WI38 (cell line): ENCODE results near the gene HNRNPA3.
"Not testable (repeated sequence)": the region's sequence is repeated elsewhere in the genome, so short reads cannot be mapped to it uniquely, and the experiment has no call there.

Source experiments
- H3K4me3 ChIP-seq: 2 replicates; pipeline ENCODE4 v1.5.1; 2011; ENCODE audit warnings: low read depth, mild to moderate bottlenecking, control low read depth, low read length
- CTCF ChIP-seq: IDR thresholded peaks from 2 replicates; pipeline ENCODE4 v1.5.1; 2012; ENCODE audit warnings: low read depth, mild to moderate bottlenecking, control low read depth, low read length

HNRNPA3 gene

DNA sequence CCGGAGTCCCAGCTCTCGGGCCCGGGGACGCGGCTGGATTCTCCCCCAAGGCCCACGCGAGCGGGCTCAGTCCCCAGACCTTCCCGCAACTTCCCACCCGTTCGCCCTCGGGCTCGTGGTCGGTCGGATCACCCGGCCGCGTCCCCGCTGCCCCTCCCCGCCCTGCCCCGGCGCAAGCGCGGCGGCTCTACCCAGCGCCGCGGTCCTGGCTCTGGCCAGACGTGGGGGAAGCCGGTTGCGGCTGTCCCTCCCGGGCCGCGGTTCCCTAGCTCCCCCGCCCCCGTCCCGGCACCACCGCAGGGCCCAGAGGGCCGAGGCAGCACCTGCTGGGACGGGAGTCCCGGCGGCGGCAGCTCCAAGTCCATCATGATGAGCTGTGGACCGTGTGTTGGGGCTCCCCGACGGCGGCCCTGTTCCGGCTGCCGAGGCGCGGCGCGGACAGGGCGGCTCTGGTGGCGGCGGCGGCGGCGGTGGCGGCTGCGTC is 51.7 kb downstream of the HNRNPA3 start:
- TF ChIP-seq CTCF = no peak
- H3K4me3 ChIP-seq = peak overlapping the region; percentile 89

- peak within 1 kb of the TSS; percentile 89 for H3K4me3 ChIP-seq
- TF ChIP-seq CTCF = peak; percentile 11; the same call in 1 of the 2 replicates
Measured at GRCh38 chr2:177264693-177265587, 52.3 kb downstream of the HNRNPA3 start, which contains the start of gene NFE2L2. Gene NFE2L2, minus strand, starts transcription at chr2:177264727. Its CDS starts 151 bp downstream, at chr2:177264576.

DNA sequence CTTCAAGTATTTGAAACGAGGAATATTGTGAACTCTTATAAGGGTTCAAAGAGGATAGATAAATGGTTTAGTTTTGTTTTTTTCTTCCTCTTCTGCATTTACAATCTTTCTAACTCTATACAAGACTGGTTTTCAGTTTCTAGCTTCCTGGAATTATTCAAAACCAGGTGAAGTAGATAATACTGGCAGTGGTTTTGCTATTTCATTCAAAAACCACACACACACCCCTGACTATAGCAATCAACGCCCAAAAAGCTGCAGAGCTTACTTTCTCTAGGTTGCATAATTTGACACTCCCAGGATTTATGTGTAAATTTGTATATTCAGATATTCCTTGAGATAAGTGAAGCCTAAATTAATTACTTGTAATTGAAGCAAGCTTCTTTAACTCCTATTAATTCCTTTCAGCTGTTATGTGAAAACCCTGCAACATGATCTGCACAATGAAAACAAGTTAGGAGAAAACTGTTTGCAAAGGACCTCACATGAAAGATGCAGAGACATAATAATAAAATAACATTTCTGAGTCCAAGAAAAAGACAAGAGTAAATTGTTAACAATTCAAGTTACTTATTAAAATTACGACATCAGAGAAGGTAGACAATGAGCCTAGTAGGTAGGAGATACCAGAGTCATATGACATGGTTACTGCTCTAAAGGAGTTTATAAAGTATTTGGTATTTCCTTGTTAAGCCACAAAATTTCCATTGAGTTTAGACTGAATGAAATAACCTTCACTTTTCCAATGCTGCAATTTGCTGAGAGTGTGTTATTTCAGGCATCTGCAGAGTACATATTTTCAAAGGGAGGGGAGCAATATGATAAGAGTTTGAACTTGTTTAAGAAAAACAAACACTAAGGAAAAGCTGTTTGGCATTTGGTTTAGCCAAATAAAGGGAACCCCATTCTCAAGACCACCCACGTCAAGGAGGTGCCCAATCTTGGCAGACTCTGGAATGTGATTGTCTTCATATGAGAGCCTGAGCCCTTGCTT is 53.5 kb downstream of the HNRNPA3 start:
- no peak for TF ChIP-seq CTCF
- H3K4me3 ChIP-seq = peak overlapping the region; percentile 89

GRCh38 chr2:177266955-177267354 is 54.4 kb downstream of the HNRNPA3 start:
- not testable (repeated sequence) for H3K4me3 ChIP-seq

DNA sequence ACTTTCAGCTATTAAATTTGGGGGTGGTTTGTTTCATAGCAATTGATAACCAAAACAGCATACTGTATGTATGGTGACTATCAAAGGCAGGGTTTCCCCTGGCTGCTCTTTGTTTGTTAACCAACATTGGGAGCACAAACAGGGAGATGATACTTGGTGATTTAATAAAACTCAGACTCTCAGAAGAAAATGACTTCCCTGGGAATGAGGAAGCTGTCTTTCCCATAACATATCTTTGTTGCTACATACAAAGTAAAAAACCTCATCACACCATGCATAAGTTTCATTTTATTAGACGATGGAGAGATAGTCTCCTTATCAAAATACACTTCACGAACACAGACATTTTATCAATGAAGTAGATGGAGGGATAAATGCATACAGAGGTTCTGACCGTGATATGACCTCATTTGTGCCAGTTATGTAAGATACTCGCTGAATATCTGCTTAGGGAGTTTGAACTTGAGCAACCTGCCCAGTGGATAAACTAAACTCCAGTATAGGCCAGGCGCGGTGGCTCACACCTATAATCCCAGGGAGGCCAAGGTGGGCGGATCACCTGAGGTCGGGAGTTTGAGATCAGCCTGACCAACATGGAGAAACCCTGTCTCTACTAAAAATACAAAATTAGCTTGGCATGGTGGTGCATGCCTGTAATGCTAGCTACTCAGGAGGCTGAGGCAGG is 55.7 kb downstream of the HNRNPA3 start:
- H3K4me3 ChIP-seq = no peak overlapping the region
- TF ChIP-seq CTCF = no peak

DNA sequence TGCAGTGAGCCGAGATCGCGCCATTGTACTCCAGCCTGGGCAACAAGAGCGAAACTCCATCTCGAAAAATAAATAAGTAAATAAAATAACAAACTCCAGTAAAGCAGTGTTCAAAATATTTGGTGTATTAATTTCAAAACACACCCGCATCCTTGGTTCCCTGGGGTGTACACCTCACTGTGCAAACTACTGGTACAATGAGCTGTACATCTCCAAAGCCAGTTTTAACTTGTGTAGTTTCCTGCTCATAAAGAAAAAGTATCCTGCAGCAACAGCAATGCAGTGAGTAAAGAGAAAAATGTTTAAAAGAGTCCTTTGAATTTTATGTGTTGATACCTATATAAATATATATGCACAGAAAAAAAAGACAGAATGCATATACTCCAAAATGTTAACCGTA is 56.3 kb downstream of the HNRNPA3 start:
- no peak overlapping the region for H3K4me3 ChIP-seq
- TF ChIP-seq CTCF = no peak

DNA sequence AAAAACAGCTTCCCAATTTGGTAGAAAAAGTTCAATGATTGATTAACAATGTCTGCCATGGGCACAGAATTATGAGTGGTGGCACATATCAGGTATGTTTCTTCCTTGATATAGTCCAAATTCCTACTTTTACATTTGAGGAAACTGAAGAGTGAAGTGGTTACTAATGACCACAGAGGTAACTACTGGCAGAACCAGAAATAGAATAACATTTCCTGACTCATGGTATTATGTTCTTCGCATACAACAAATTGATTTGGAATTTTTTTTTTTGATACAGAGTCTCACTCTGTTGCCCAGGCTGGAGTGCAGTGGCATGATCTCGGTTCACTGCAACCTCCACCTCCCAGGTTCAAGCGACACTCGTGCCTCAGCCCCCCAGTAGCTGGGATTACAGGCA is 57.9 kb downstream of the HNRNPA3 start:
- H3K4me3 ChIP-seq = no peak overlapping the region
- no peak for TF ChIP-seq CTCF
